HL-60 (cell line): Measurements from ENCODE around the gene CCSER1.

ENCODE experiments used
- CTCF ChIP-seq: IDR thresholded peaks from one replicate; pipeline ENCODE4 v1.5.1; 2011; ENCODE audit warnings: low read length, control low read depth, inconsistent platforms; ENCODE audit not compliant: insufficient read depth
- REST ChIP-seq: IDR thresholded peaks from 2 replicates; pipeline ENCODE4 v1.6.1; 2012; ENCODE audit warnings: low read depth; ENCODE audit not compliant: insufficient replicate concordance

DNA sequence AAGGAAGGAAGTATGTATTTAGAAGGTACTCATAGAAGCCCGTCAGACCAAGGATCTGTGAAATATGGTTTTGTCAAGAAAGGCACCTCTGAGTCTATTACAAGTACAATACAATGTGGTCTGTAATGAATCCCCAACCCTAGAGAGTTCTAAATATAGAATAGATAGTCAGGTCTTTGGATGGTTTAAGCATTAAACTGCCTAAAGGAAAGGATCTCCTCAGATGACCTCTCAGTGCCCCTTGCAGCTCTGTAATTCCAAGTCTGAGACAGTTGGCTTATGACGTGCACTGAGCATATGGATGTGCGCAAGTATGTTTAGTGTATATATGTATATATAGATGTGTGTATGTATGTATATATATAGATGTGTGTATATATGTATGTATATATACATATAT is 62.0 kb downstream of the CCSER1 start:
- no peak for TF ChIP-seq CTCF
- TF ChIP-seq REST, result no peak
